Aorta (tissue), 5 donors: Measurements from ENCODE around the gene MEF2C. TPM values are rescaled to one million over a fixed set of nuclear protein-coding genes. Genes with fewer than 3 reads are reported as not detected.

Experiments used
- ATAC-seq: fragments of 200-7000 bp; cut with Tn5 transposase; one replicate; pipeline ENCODE4 v1.9.1; 2022; ENCODE audit warnings: moderate library complexity; ENCODE audit not compliant: low FRiP score
- DNase-seq, 2 donors: peaks; one replicate each; pipeline ENCODE4 v3.0.0-alpha.2; 2020
- H3K27ac ChIP-seq, 2 donors: one replicate each; pipeline ENCODE4 v1.5.1; 2013; ENCODE audit warnings: low read length in 2 of 2, mild to moderate bottlenecking in 2 of 2, moderate library complexity in 2 of 2, control low read depth in 1 of 2, inconsistent platforms in 1 of 2, low read depth in 1 of 2
- H3K27me3 ChIP-seq, 2 donors: one replicate each; pipeline ENCODE4 v1.6.1; 2013; ENCODE audit warnings: control low read depth in 1 of 2, low read length in 1 of 2, mild to moderate bottlenecking in 1 of 2, moderate library complexity in 1 of 2; ENCODE audit not compliant: insufficient read depth in 2 of 2, control insufficient read depth in 1 of 2
- H3K36me3 ChIP-seq, 2 donors: one replicate each; pipeline ENCODE4 v1.6.1; 2013; ENCODE audit warnings: control low read depth in 1 of 2, low read length in 1 of 2, mild to moderate bottlenecking in 1 of 2; ENCODE audit not compliant: insufficient read depth in 2 of 2, control insufficient read depth in 1 of 2
- H3K4me1 ChIP-seq, 2 donors: one replicate each; pipeline ENCODE4 v1.6.1; 2013; ENCODE audit warnings: low read length in 2 of 2, control low read depth in 1 of 2, mild to moderate bottlenecking in 1 of 2, moderate library complexity in 1 of 2; ENCODE audit not compliant: insufficient read depth in 2 of 2, control insufficient read depth in 1 of 2
- H3K4me3 ChIP-seq, 2 donors: one replicate each; pipeline ENCODE4 v1.5.1; 2013; ENCODE audit warnings: low read length in 2 of 2, control low read depth in 1 of 2, mild to moderate bottlenecking in 1 of 2
- H3K9me3 ChIP-seq: one replicate; pipeline ENCODE4 v1.6.1; 2013; ENCODE audit warnings: mild to moderate bottlenecking, low read length; ENCODE audit not compliant: control insufficient read depth
- WGBS, 2 donors: extraction: QIAGEN DNeasy Blood & Tissue Kit; methylation state at CpG; one replicate each; pipeline ENCODE4 v1.1.7; 2013; 5-methylcytosine and 5-hydroxymethylcytosine counted together
- intact Hi-C, 2 donors: fragments of 100-400 bp; cut with DNase I; formaldehyde crosslinking; loops; one replicate each; pipeline versions ENCODE4 v1.14.2 to v1.15.0; 2022
- polyA plus RNA-seq, 2 donors: library from polyadenylated mRNA; stranded (reverse); fragments of 200-250 nt; gene quantifications; one replicate each; pipeline ENCODE4 v1.2.3, GENCODE V29; 2013
- total RNA-seq, 2 donors: library from RNA; stranded (reverse); fragmentation: NEBNext Ultra II Directional; extraction: Animal tissue kit (Norgen Biotek cat#: 25700); gene quantifications; one replicate each; pipeline ENCODE4 v1.2.1, GENCODE V29; 2021
- donor health status: healthy with polysubstance abuse.
- donor health status: Bipolar disorder and iron deficiency.
- donor health status: DM: no; HTN: no; CAD: no.
- donor health status: DM: no; HTN: no; CAD: no.
- donor health status: DM: yes; HTN: yes; CAD: no.

Gene MEF2C
- total and polyA plus RNA-seq, 4 donors: 22.0 to 186 (median 80.3) TPM

- no peak overlapping the region for H3K27ac ChIP-seq
- ATAC-seq (no peak), DNase-seq (no peak)
- H3K4me3 ChIP-seq: no peak overlapping the region
- H3K4me1 ChIP-seq: no peaks in the 10 kb centered on the region
- H3K27me3 ChIP-seq: no peaks in the 10 kb centered on the region
- intact Hi-C loops: loop anchor here in 1 of 2 donors (10.0 kb wide), 2 partner anchors 1551 to 1661 kb away; no protein-coding TSS in a partner anchor
- no peaks in the 10 kb centered on the region for H3K36me3 ChIP-seq
- 27 to 32% methylated on average over 2 of the region's 2 CpGs for WGBS, 2 donors
- no peaks in the 10 kb centered on the region for H3K9me3 ChIP-seq
These were observed 158.8 kb downstream of the MEF2C start for GRCh38 chr5:88724201-88724600.

DNA sequence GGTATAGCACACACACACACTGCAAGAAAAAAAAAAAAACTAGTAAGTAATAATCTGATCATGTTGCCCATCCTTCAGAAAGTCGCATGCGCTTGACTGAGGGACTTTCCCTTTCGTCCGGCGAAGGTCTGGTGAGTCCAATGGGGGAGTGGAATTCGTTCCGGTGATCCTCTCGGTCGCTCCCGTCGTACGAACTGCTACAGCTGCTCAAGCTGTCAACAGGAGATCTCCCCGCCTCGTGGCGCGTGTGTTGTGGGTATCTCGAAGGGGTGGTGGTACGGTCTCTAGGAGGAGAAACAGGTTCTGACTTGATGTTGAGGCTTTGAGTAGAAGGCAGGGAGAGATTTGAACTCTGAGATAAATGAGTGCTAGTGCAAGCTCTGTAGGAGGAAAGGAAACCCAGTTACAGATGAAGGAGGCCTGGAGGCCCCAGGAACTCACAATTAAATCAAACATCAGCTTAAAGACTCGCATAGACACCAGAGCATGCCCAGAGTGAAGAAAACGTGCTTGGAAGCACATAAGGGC lies 160.4 kb downstream of the MEF2C start:
- no peak for DNase-seq
- WGBS, 2 donors: 78 to 80% methylated on average over 20 of the region's 20 CpGs
- H3K4me1 ChIP-seq: no peaks in the 10 kb centered on the region
- no peaks in the 10 kb centered on the region for H3K36me3 ChIP-seq
- no peaks in the 10 kb centered on the region for H3K9me3 ChIP-seq
- H3K27ac ChIP-seq: no peak overlapping the region
- intact Hi-C loops: loop anchor here in 1 of 2 donors (10.0 kb wide), 2 partner anchors 1552 to 1662 kb away; no protein-coding TSS in a partner anchor
- no peak for ATAC-seq
- no peaks in the 10 kb centered on the region for H3K27me3 ChIP-seq
- no peak overlapping the region for H3K4me3 ChIP-seq

- H3K4me3 ChIP-seq: no peak overlapping the region
- intact Hi-C loops: no loop called here
- no peak overlapping the region for H3K27ac ChIP-seq
- DNase-seq (no peak), ATAC-seq (no peak)
- no peaks in the 10 kb centered on the region for H3K27me3 ChIP-seq
- WGBS, 2 donors: 84 to 88% methylated on average over 3 of the region's 3 CpGs
- H3K9me3 ChIP-seq: no peaks in the 10 kb centered on the region
- peaks cover 0 to 5% of the 10 kb centered on the region in 2 donors for H3K36me3 ChIP-seq
- no peaks in the 10 kb centered on the region for H3K4me1 ChIP-seq
These were observed 163.6 kb downstream of the MEF2C start for GRCh38 chr5:88719434-88719833.

DNA sequence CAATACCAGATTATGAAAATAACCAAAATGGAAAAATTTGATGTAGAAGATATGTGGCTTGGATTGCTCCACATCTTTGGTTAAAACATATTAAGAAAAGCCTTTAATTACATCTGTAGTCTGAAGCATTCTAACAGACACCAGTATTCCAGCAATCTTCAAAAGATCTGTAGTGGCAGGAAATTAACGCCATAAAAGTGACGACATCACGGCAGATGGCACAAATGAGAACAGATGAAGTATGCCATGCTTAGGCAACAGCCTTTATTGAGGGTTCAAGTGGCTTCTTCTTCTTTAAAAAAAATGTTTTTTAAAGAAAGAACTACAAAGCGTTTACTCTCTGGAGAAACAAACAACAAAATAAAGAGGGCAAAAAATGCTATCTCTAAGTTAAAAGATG lies 164.2 kb downstream of the MEF2C start:
- intact Hi-C loops: no loop called here
- 88 to 90% methylated on average over 4 of the region's 4 CpGs for WGBS, 2 donors
- Histone ChIP-seq H3K9me3 (no peaks in the 10 kb centered on the region), H3K27ac (no peak overlapping the region), H3K4me1 (no peaks in the 10 kb centered on the region), H3K4me3 (no peak overlapping the region), H3K27me3 (no peaks in the 10 kb centered on the region), H3K36me3 (peaks cover 0 to 5% of the 10 kb centered on the region in 2 donors)
- DNase-seq (no peak), ATAC-seq (no peak)

DNA sequence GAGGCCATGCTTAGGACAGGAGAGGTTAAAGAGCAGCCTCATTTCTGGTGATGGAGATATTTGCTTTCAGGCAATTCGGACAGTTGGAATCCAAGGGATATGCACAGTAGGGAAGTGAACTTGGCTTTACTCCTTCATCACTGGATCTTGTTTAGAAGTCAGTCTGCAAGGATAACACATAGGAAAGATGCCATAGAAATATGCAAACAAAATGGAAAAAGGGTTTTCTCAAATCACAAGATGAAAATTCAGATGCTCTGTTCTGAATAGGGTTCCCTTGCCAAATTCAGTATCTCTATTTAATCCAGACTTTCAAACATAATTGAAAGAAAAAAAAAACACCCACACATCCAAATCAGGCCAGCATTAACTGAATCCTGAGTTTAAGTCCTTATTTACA lies 166.9 kb downstream of the MEF2C start:
- DNase-seq (no peak), ATAC-seq (no peak)
- no peaks in the 10 kb centered on the region for H3K27me3 ChIP-seq
- peaks cover 0 to 5% of the 10 kb centered on the region in 2 donors for H3K36me3 ChIP-seq
- intact Hi-C loops: no loop called here
- no peak overlapping the region for H3K27ac ChIP-seq
- H3K9me3 ChIP-seq: no peaks in the 10 kb centered on the region
- 71 to 85% methylated on average over 1 of the region's 1 CpG for WGBS, 2 donors
- H3K4me1 ChIP-seq: no peaks in the 10 kb centered on the region
- H3K4me3 ChIP-seq: no peak overlapping the region

DNA sequence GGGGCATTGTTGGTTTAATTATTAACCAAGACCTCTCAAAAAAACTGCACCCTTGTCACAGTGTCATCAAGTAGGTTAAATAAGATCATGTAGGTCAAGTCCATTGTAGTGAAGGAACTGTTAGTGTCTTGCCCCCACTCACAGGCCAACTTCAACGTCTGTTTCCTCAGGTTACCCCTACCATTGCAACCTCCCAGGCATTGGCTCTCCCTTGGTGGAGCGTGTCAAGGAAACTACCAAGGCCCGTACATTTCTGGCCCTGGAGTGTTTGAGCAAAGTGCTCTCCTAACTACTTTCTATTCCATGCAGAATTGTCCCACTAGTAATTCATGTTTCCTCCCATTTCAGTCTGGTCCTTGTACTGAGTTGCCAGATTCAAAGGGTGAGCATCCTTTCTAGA lies 167.5 kb downstream of the MEF2C start:
- intact Hi-C loops: no loop called here
- no peak overlapping the region for H3K27ac ChIP-seq
- no peaks in the 10 kb centered on the region for H3K9me3 ChIP-seq
- H3K4me3 ChIP-seq: no peak overlapping the region
- no peaks in the 10 kb centered on the region for H3K27me3 ChIP-seq
- no peaks in the 10 kb centered on the region for H3K4me1 ChIP-seq
- no peak for ATAC-seq
- WGBS, 2 donors: 86 to 90% methylated on average over 3 of the region's 3 CpGs
- peaks cover 0 to 5% of the 10 kb centered on the region in 2 donors for H3K36me3 ChIP-seq
- no peak for DNase-seq

GRCh38 chr5:88713818-88714217 lies 169.2 kb downstream of the MEF2C start:
- no peaks in the 10 kb centered on the region for H3K27me3 ChIP-seq
- ATAC-seq (no peak), DNase-seq (no peak)
- H3K4me3 ChIP-seq: no peak overlapping the region
- WGBS, 2 donors: 90 to 98% methylated on average over 2 of the region's 2 CpGs
- peaks cover 0 to 5% of the 10 kb centered on the region in 2 donors for H3K36me3 ChIP-seq
- no peak overlapping the region for H3K27ac ChIP-seq
- intact Hi-C loops: no loop called here
- no peaks in the 10 kb centered on the region for H3K9me3 ChIP-seq
- no peaks in the 10 kb centered on the region for H3K4me1 ChIP-seq

GRCh38 chr5:88708682-88709398 lies 174.1 kb downstream of the MEF2C start:
- H3K27ac ChIP-seq: no peak overlapping the region
- ATAC-seq: no peak
- H3K27me3 ChIP-seq: no peaks in the 10 kb centered on the region
- no peak overlapping the region for H3K4me3 ChIP-seq
- H3K4me1 ChIP-seq: no peaks in the 10 kb centered on the region
- intact Hi-C loops: no loop called here
- no peak for DNase-seq
- WGBS, 2 donors: 59 to 65% methylated on average over 2 of the region's 2 CpGs
- H3K9me3 ChIP-seq: no peaks in the 10 kb centered on the region
- no peaks in the 10 kb centered on the region for H3K36me3 ChIP-seq

- H3K27me3 ChIP-seq: no peaks in the 10 kb centered on the region
- H3K4me3 ChIP-seq: no peak overlapping the region
- DNase-seq (no peak), ATAC-seq (no peak)
- H3K4me1 ChIP-seq: no peaks in the 10 kb centered on the region
- H3K27ac ChIP-seq: no peak overlapping the region
- H3K36me3 ChIP-seq: no peaks in the 10 kb centered on the region
- no peaks in the 10 kb centered on the region for H3K9me3 ChIP-seq
- intact Hi-C loops: no loop called here
- WGBS, 2 donors: 89 to 97% methylated on average over 1 of the region's 1 CpG
These were observed 175.0 kb downstream of the MEF2C start for GRCh38 chr5:88708021-88708420.
